Mammary epithelial cell (primary cell): ENCODE data around the gene CAPN9.

ENCODE experiments used
- EZH2 ChIP-seq: IDR thresholded peaks from 2 replicates; pipeline ENCODE4 v1.6.1; 2012; ENCODE audit warnings: low read length, inconsistent platforms, borderline replicate concordance
- TF ChIP-seq, protein P1 (sequence below), 2 donors: IDR thresholded peaks in 1 of 2; conservative IDR thresholded peaks in 1 of 2; 2 replicates each; pipeline ENCODE4 v1.5.1; 2011 to 2012; ENCODE audit warnings: inconsistent platforms in 2 of 2, low read length in 2 of 2, mild to moderate bottlenecking in 2 of 2, control low read depth in 1 of 2, low read depth in 1 of 2; ENCODE audit not compliant: insufficient read depth in 1 of 2; ENCODE audit errors: extremely low read depth in 1 of 2

GRCh38 chr1:230773396-230774033 is 26.3 kb downstream of the CAPN9 start:
- TF ChIP-seq, protein P1, sequence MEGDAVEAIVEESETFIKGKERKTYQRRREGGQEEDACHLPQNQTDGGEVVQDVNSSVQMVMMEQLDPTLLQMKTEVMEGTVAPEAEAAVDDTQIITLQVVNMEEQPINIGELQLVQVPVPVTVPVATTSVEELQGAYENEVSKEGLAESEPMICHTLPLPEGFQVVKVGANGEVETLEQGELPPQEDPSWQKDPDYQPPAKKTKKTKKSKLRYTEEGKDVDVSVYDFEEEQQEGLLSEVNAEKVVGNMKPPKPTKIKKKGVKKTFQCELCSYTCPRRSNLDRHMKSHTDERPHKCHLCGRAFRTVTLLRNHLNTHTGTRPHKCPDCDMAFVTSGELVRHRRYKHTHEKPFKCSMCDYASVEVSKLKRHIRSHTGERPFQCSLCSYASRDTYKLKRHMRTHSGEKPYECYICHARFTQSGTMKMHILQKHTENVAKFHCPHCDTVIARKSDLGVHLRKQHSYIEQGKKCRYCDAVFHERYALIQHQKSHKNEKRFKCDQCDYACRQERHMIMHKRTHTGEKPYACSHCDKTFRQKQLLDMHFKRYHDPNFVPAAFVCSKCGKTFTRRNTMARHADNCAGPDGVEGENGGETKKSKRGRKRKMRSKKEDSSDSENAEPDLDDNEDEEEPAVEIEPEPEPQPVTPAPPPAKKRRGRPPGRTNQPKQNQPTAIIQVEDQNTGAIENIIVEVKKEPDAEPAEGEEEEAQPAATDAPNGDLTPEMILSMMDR (conservative IDR thresholded peaks at IDR 0.05 in 1 of 2, IDR thresholded peaks at IDR 0.05 in 1 of 2; ENCODE audit: extremely low read depth in 1 of 2, insufficient read depth in 1 of 2, low read depth in 1 of 2, low read length in 2 of 2): no peak
- TF ChIP-seq EZH2: no peak
